Measurements from ENCODE around the gene SHLD1.
"Not testable (repeated sequence)": the region's sequence is repeated elsewhere in the genome, so short reads cannot be mapped to it uniquely, and the experiment has no call there.

Gene SHLD1, protein sequence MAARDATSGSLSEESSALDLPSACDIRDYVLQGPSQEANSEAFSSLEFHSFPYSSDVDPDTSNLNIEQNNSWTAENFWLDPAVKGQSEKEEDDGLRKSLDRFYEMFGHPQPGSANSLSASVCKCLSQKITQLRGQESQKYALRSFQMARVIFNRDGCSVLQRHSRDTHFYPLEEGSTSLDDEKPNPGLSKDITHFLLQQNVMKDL

DNA sequence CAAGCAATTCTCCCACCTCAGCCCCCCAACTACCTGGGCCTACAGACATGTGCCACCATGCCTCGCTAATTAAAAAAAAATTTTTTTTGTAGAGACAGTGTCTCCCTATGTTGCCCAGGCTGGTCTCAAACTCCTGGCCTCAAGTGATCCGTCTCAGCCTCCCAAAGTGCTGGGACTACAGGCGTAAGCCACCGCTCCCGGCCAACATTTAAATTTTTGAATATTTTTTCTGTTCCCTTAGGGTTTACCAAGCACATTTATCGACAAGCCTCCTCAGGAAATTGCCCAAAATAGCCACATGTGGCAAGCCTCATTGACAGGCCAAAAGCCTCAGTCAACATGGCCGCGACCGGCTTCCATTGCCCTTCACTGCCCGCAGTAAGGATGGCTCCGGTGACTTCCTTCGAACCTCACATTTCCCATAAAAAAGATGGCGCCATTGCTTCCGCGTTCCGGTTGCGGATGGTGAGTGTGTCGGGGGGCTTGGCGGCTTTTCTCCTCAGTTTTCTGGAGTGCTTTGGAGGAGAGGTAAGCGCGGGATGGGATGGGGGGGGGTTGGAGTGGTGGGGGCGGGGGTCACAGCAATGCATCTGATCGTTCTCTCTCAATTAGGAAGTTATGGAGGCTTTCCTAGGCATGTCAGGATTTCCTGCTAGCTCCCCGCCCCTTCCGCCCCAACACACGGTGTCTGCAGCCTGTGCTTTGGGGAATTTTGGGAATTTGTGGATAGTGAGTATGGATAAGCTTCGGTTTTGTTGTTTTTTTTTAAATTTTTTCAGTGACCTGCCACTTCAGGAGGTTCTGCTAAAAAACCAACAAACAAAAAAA, at the start of gene SHLD1:
SHLD1 (plus strand) TSS at position 450 of the 828 bp plus-strand sequence. CDS start 22,465 bp downstream, outside the sequence.
- peak; percentile 69 for DNase-seq

DNA sequence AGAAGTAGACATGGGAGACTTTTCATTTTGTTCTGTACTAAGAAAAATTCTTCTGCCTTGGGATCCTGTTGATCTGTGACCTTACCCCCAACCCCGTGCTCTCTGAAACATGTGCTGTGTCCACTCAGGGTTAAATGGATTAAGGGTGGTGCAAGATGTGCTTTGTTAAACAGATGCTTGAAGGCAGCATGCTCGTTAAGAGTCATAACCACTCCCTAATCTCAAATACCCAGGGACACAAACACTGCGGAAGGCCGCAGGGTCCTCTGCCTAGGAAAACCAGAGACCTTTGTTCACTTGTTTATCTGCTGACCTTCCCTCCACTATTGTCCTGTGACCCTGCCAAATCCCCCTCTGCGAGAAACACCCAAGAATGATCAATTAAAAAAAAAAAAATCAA, 47.9 kb upstream of the SHLD1 start:
- not testable (repeated sequence) for DNase-seq

GRCh38 chr20:5703681-5704101, 46.5 kb upstream of the SHLD1 start:
- no peak for DNase-seq

DNA sequence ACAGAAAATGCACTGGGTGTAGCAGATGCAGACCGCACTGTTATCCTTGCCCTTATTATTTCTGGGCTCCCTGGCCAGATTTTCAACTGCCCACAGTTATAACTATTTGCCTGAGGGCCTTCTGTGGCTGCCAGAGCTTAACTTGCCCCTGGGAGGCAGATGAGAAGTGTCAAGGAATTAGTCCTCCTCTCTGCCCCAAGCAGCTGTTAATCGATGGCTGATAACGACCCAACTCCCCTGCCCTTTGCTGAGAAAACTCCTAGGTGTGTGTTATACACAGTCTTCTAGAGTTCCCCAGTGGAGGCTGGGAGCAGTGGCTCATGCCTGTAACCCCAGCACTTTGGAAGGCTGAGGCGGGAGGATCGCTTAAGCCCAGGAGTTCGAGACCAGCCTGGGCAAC, 44.4 kb upstream of the SHLD1 start:
- no peak for DNase-seq

GRCh38 chr20:5706797-5707196, 43.4 kb upstream of the SHLD1 start:
- no peak for DNase-seq

DNA sequence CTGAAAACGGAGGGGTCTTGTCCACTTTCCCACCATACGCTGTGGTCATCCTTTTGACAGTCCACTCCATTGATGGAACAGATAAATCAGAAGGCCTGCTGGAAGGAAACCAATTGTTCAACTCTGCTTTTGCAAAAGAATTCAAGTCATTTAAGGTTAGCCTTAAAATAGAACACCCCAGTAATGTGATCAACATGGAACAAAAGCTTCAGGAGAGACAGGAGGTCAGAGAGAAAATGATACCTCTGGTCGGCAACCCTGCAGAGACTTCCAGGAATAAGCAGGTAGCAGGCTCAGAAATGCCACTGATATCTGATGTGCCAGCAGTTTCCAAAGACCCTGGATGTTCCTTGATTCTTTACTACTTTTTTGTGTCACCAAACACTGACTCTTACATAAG, 39.6 kb upstream of the SHLD1 start:
- DNase-seq, result no peak

GRCh38 chr20:5714261-5715041, 35.8 kb upstream of the SHLD1 start:
- DNase-seq, result no peak

- no peak for DNase-seq
Observed at GRCh38 chr20:5715071-5715841, 34.9 kb upstream of the SHLD1 start.

- no peak for DNase-seq
Observed at GRCh38 chr20:5716953-5717352, 33.2 kb upstream of the SHLD1 start.

DNA sequence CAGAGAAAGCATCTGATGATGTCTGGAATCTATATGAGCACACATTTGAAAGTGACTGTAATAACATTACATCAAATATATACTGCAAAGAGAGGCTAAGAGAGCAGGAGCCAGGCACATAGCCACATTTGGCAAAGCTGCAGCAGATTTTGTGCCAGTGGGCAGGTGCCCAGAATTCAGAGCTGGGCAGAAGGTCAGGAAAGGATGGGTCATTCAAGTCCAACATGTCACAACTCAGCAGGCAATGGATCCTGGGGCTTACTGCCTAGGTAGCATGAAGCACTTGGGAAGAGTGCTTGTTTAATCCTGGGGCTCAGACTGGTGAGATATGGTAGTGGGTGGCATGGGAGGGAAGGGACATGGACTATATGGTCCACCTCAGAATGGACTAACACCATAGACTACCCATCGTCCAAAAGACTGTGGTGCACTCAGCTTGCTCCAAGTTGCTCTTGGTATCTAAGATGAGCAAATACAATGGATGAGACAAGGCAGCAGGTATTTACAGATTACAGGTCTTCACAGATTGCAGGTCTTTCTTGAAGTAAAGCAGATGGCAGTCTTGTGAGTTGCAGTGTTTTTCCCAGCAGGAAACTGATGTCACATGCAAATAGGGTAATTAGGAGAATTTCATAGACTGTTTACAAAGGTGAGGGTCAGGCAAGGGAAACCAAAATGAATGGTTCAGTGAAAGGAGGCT, 31.2 kb upstream of the SHLD1 start:
- no peak for DNase-seq

DNA sequence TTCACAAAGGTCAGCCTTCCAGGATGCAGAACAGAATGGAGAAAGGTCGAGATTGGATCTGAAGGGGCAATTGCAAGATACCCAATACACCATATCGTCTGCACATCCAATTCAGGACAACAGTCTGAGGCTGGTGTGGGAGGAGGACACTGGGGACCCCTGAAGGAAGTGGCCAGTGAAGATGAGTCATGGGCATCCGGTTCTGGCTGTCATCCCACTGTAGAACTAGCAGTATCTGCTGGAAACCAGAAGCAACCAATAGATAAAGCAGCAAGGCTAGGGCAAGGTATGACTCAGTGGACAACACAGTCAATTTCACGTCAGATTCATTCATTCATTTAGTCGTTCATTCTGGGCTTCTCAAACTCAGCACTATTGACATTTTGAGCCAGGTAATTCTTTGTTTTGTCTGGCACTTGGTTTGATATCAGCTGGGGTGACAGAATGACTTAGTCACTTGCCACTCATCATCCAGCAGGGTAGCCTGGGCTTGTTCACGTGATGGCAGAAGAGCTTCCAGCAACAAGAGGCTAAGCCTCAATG, 30.3 kb upstream of the SHLD1 start:
- no peak for DNase-seq

- DNase-seq, result no peak
Observed at GRCh38 chr20:5720696-5721095, 29.5 kb upstream of the SHLD1 start.

DNA sequence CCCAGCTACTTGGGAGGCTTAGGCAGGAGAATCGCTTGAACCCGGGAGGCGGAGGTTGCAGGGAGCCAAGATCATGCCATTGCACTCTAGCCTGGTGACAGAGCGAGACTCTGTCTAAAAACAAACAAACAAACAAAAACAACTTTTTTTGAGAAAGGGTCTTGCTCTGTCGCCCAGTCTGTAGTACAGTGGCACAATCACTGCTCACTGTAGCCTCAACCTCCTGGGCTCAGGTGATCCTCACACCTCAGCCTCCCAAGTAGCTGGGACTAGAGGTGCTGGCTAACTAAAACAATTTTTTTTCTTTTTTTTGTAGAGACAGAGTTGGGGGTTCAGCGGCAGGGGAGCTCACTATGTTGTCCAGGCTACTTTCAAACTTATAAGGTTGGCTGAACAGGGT, 28.8 kb upstream of the SHLD1 start:
- not testable (repeated sequence) for DNase-seq

DNA sequence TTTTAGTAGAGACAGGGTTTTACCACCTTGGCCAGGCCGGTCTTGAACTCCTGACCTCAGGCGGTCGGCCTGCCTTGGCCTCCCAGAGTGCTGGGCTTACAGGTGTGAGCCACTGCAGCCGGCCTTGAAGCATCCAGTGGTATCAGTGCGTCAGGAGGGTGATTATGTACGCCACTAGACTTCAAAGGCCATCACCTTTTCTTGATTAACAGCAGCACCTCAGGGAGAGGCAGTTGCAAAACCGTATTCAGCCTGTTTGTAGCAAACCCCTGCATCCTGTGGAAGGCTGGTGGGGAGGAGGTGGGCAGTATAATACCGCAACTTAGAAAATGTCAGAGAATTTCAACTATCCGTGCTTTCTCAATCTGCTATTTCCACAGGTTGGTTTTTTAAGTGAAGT, 27.3 kb upstream of the SHLD1 start:
- DNase-seq, result no peak

GRCh38 chr20:5725183-5725463, 25.1 kb upstream of the SHLD1 start:
- DNase-seq, result not testable (repeated sequence)

DNA sequence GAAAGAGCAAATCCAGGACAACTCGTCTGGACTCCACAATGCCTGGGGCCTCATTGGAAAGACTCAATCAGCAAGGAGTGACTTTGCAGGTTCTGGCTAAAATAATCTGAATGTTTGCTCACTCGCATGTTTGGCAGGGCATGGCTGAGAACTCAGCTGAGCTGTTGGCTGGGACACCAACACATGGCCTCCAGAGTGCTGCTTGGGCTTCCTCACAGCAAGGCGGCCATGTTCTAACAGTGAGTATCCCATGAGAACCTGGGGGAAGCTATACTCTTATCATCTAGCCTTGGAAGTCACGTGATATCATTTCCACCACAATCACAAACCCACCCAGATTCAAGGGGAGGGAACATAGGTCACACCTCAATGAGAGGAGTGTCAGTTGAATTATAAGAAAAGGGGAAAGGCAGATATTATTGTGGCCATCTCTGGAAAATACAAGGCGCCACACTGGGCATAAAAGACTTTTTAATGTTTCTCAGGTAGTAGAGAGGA, 23.1 kb upstream of the SHLD1 start:
- no peak for DNase-seq

- DNase-seq, result no peak
Observed at GRCh38 chr20:5729348-5729747, 20.9 kb upstream of the SHLD1 start.

GRCh38 chr20:5730131-5730530, 20.1 kb upstream of the SHLD1 start:
- DNase-seq, result no peak

DNA sequence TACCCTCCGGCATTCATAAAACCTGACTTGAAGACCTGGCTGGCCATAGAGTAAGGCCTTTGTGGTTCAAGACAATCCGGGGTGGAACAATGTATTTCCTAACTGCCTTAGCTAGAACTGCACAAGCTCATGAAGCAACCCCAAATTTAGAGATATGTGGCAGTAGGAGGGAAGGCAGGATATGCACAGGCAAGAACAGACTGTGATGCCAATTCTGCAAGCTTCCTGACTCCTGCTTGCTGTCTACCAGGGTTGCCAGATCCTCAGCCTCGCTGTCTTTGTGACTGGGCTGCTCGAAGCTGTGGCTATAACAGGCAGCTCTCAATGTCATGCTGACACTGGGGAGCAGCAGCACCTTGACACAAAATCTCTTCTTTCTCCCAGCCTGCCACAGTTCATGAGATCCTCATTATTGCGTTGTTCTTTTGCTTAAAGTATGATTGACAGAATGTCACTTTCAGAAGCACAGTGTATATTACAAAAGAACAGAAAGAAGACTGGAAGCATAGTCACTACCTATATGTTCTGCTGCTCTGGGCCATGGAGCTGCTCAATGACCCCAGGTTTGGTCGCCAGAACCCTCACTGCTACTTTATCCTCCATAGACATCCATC, 18.3 kb upstream of the SHLD1 start:
- no peak for DNase-seq

- DNase-seq, result no peak
Observed at GRCh38 chr20:5734602-5735001, 15.6 kb upstream of the SHLD1 start.

GRCh38 chr20:5735845-5736510, 14.2 kb upstream of the SHLD1 start:
- no peak for DNase-seq
